ENCODE results near the gene CDC7. TPM values are rescaled to one million over a fixed set of nuclear protein-coding genes. Genes with fewer than 3 reads are reported as not detected.

The CDC7 gene
- 33.2 and 34.6 TPM in 2 replicates for polyA plus RNA-seq
- 24.2 and 26.1 TPM in 2 replicates for polyA minus RNA-seq

DNA sequence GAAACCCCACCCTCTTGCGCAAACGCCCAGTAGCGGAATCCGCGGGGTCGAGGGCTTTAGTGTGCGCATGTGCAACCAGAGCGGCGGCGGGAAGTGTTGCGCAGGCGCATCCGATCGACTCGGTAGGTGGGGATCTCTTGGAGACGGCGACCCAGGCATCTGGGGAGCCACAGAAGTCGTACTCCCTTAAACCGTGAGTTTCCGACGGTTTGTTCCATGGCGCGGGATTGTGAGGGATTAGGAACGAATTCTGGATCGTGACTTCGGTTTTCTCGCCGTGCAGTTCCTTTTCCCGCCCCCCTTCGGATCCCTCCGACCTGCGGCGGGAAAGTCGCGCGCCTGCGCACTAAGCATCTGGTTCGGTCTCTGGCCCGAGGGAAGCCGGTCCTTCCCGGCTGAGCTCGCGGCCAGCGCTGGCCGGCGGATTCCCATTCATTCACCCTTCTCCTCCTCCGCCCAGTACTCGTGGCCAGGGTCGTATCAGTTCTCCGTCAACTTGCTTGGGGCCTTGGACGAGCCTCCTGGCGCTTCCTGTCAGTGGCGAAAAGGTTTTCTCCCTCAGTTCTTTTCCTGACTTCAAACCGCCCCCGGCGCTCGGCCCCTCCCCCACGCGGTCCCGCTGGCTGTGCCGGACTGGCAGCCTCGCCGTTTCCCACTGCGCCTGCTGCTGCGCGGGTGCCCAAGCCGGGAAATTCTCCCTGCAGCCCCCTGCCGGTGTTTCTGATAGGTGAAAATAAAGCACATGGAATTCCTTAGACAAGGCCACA, at the start of gene CDC7:
TSS of gene CDC7 (plus strand) at position 96 of the 767 bp plus-strand sequence. CDS start 866 bp downstream, outside the sequence.
- Histone ChIP-seq H3K9me3 (ENCODE audit: low read length) (no peaks in the 10 kb centered on the region), H3K36me3 (ENCODE audit: insufficient read depth, low read length) (no peaks in the 10 kb centered on the region), H3K79me2 (replicated peaks; ENCODE audit: insufficient read depth, low read length) (peaks cover 14% of the 10 kb centered on the region), H2AFZ (ENCODE audit: low read depth, low read length) (peak within 1 kb of the TSS; percentile 77), H3K27me3 (ENCODE audit: insufficient read depth, low read depth, low read length) (no peaks in the 10 kb centered on the region), H3K27ac (ENCODE audit: low read length) (peak within 1 kb of the TSS; percentile 88), H4K20me1 (ENCODE audit: insufficient read depth) (no peaks in the 10 kb centered on the region), H3K4me3 (ENCODE audit: low read length) (peak within 1 kb of the TSS; percentile 76), H3K4me2 (ENCODE audit: low read length) (peak within 1 kb of the TSS; percentile 63), H3F3A (ENCODE audit: insufficient read depth, low read length, poor library complexity, severe bottlenecking) (no peaks in the 10 kb centered on the region), H3K9me2 (ENCODE audit: insufficient read depth, low read length) (no peaks in the 10 kb centered on the region), H3K9ac (ENCODE audit: low read length) (peak within 1 kb of the TSS; percentile 78)
- TF ChIP-seq SMC3 (conservative IDR thresholded peaks at IDR 0.05; ENCODE audit: poor library complexity) (peak; percentile 79), EP300 (conservative IDR thresholded peaks at IDR 0.05; ENCODE audit: poor library complexity, severe bottlenecking) (peak; percentile 54), REST (IDR thresholded peaks at IDR 0.05; ENCODE audit: borderline replicate concordance) (peak; percentile 85), EZH2 (IDR thresholded peaks at IDR 0.05; ENCODE audit: borderline replicate concordance, insufficient read depth, low read length, poor library complexity, severe bottlenecking) (no peak), CTCF (IDR thresholded peaks at IDR 0.05; ENCODE audit: poor library complexity, severe bottlenecking) (peak; percentile 86), MXI1 (conservative IDR thresholded peaks at IDR 0.05; ENCODE audit: poor library complexity, severe bottlenecking) (peak; percentile 90), RAD21 (conservative IDR thresholded peaks at IDR 0.05) (peak; percentile 64), TAF1 (IDR thresholded peaks at IDR 0.05; ENCODE audit: low read depth) (peak; percentile 68), POLR2AphosphoS5 (IDR thresholded peaks at IDR 0.05) (peak; percentile 72)

DNA sequence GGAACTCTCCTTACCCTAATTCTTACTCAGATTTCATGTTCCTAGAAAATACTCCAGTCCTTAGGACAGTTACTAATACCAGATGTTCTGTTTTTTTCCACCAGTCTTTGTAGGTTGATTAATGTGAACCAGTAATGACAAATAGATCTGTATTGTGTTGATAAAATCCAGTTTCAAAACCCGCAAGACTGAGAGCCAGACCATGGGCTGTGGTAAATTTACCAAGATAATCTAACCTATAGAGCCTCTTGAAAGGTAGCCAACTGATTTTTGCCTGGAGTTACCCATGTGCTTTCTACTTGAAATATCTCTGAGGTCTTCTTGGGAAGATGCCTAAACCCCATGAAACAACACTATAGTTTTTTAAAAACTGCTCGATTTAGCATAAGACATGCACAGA, 46.5 kb upstream of the CDC7 start:
- H4K20me1 ChIP-seq (ENCODE audit: insufficient read depth) = no peaks in the 10 kb centered on the region
- H3K4me2 ChIP-seq (ENCODE audit: low read length) = no peak overlapping the region
- no peak overlapping the region for H2AFZ ChIP-seq (ENCODE audit: low read depth, low read length)
- no peaks in the 10 kb centered on the region for H3K9me3 ChIP-seq (ENCODE audit: low read length)
- no peak overlapping the region for H3K9ac ChIP-seq (ENCODE audit: low read length)
- no peaks in the 10 kb centered on the region for H3F3A ChIP-seq (ENCODE audit: insufficient read depth, low read length, poor library complexity, severe bottlenecking)
- H3K9me2 ChIP-seq (ENCODE audit: insufficient read depth, low read length) = no peaks in the 10 kb centered on the region
- no peak overlapping the region for H3K4me3 ChIP-seq (ENCODE audit: low read length)
- H3K36me3 ChIP-seq (ENCODE audit: insufficient read depth, low read length) = no peaks in the 10 kb centered on the region
- TF ChIP-seq SMC3 (conservative IDR thresholded peaks at IDR 0.05; ENCODE audit: poor library complexity) = no peak
- no peak for TF ChIP-seq TAF1 (IDR thresholded peaks at IDR 0.05; ENCODE audit: low read depth)
- no peak for TF ChIP-seq POLR2AphosphoS5 (IDR thresholded peaks at IDR 0.05)
- no peak overlapping the region for H3K27ac ChIP-seq (ENCODE audit: low read length)
- no peaks in the 10 kb centered on the region for H3K79me2 ChIP-seq (replicated peaks; ENCODE audit: insufficient read depth, low read length)
- H3K27me3 ChIP-seq (ENCODE audit: insufficient read depth, low read depth, low read length) = no peaks in the 10 kb centered on the region

Measured in neural cell (in vitro differentiated cells).